Osteocyte (in vitro differentiated cells): ENCODE data around the gene CEACAM3. TPM values are rescaled to one million over a fixed set of nuclear protein-coding genes. Genes with fewer than 3 reads are reported as not detected.
"Not testable (repeated sequence)": the region's sequence is repeated elsewhere in the genome, so short reads cannot be mapped to it uniquely, and the experiment has no call there.

Source experiments
- DNase-seq: peaks from one replicate; pipeline ENCODE4 v3.0.0; 2021; ENCODE audit warnings: mixed read lengths; ENCODE audit not compliant: unreplicated experiment; ENCODE audit errors: extremely low spot score
- H3K27ac Mint-ChIP-seq: one replicate; pipeline ENCODE4 v1.8.0; 2021; ENCODE audit warnings: mild to moderate bottlenecking, mixed read lengths; ENCODE audit not compliant: unreplicated experiment
- H3K27me3 Mint-ChIP-seq: one replicate; pipeline ENCODE4 v1.8.0; 2021; ENCODE audit warnings: mixed read lengths; ENCODE audit not compliant: unreplicated experiment
- H3K36me3 Mint-ChIP-seq: one replicate; pipeline ENCODE4 v1.8.0; 2021; ENCODE audit warnings: mixed read lengths; ENCODE audit not compliant: unreplicated experiment
- H3K4me1 Mint-ChIP-seq: one replicate; pipeline ENCODE4 v1.8.0; 2021; ENCODE audit warnings: mixed read lengths; ENCODE audit not compliant: unreplicated experiment
- H3K4me3 Mint-ChIP-seq: one replicate; pipeline ENCODE4 v1.8.0; 2021; ENCODE audit warnings: mild to moderate bottlenecking, moderate library complexity, mixed read lengths; ENCODE audit not compliant: unreplicated experiment
- H3K9me3 Mint-ChIP-seq: one replicate; pipeline ENCODE4 v1.8.0; 2021; ENCODE audit warnings: mixed read lengths; ENCODE audit not compliant: unreplicated experiment
- CTCF ChIP-seq: fragments of 200-600 bp; sonication (generic); IDR thresholded peaks from 2 replicates; pipeline ENCODE4 v1.5.0; 2021; ENCODE audit warnings: antibody characterized with exemption, mild to moderate bottlenecking, moderate library complexity
- total RNA-seq: library from RNA; stranded (reverse); gene quantifications from 2 replicates; pipeline ENCODE4 v1.2.1, GENCODE V29; 2021

The CEACAM3 gene
- total RNA-seq, 1 donor from 2014 or later: not detected

GRCh38 chr19:41753936-41754529, 42.4 kb upstream of the CEACAM3 start:
- Mint-ChIP-seq H3K27ac (no peak overlapping the region), H3K4me1 (no peaks in the 10 kb centered on the region), H3K27me3 (peaks cover 31% of the 10 kb centered on the region), H3K36me3 (no peaks in the 10 kb centered on the region), H3K9me3 (no peaks in the 10 kb centered on the region), H3K4me3 (no peak overlapping the region)
- TF ChIP-seq CTCF: peak; percentile 66
- no peak for DNase-seq

- DNase-seq: no peak
- no peak for TF ChIP-seq CTCF
- Mint-ChIP-seq H3K27ac (no peak within 1 kb of the TSS), H3K9me3 (no peaks in the 10 kb centered on the region), H3K4me1 (no peaks in the 10 kb centered on the region), H3K36me3 (no peaks in the 10 kb centered on the region), H3K27me3 (peaks cover 38% of the 10 kb centered on the region), H3K4me3 (no peak within 1 kb of the TSS)
Observed at GRCh38 chr19:41755328-41755913, 41.0 kb upstream of the CEACAM3 start, which contains the start of gene CEACAM6. Gene CEACAM6, plus strand, starts transcription at chr19:41755530. Its CDS starts 109 bp downstream, at chr19:41755639.

GRCh38 chr19:41758846-41759245, 37.5 kb upstream of the CEACAM3 start:
- no peak overlapping the region for H3K4me3 Mint-ChIP-seq
- no peak for TF ChIP-seq CTCF

GRCh38 chr19:41767115-41767514, 29.3 kb upstream of the CEACAM3 start:
- Mint-ChIP-seq H3K4me3 (no peak overlapping the region), H3K27me3 (peaks cover 13% of the 10 kb centered on the region), H3K27ac (no peak overlapping the region), H3K36me3 (no peaks in the 10 kb centered on the region), H3K9me3 (no peaks in the 10 kb centered on the region), H3K4me1 (no peaks in the 10 kb centered on the region)
- no peak for TF ChIP-seq CTCF
- no peak for DNase-seq

More at GRCh38 chr19:41758846-41759245, 37.5 kb upstream of the CEACAM3 start:
- Mint-ChIP-seq H3K36me3 (no peaks in the 10 kb centered on the region), H3K4me1 (no peaks in the 10 kb centered on the region), H3K27ac (no peak overlapping the region), H3K27me3 (peaks cover 24% of the 10 kb centered on the region), H3K9me3 (no peaks in the 10 kb centered on the region)
- no peak for DNase-seq

- not testable (repeated sequence) for H3K9me3 Mint-ChIP-seq, H3K4me1 Mint-ChIP-seq, DNase-seq, H3K36me3 Mint-ChIP-seq, H3K27ac Mint-ChIP-seq, H3K4me3 Mint-ChIP-seq
- peaks cover 20% of the 10 kb centered on the region for H3K27me3 Mint-ChIP-seq
Observed at GRCh38 chr19:41768105-41768504, 28.3 kb upstream of the CEACAM3 start.
